NAMALWA (cell line): Measurements from ENCODE around the gene CLTCL1.
A peak's percentile ranks its signal among the peaks of the same experiment; 100 is the strongest.
"Not testable (repeated sequence)": the region's sequence is repeated elsewhere in the genome, so short reads cannot be mapped to it uniquely, and the experiment has no call there.

Source experiments
- DNase-seq: peaks from one replicate; pipeline ENCODE4 v3.0.0-alpha.2; 2015; ENCODE audit warnings: low spot score

The CLTCL1 gene

DNA sequence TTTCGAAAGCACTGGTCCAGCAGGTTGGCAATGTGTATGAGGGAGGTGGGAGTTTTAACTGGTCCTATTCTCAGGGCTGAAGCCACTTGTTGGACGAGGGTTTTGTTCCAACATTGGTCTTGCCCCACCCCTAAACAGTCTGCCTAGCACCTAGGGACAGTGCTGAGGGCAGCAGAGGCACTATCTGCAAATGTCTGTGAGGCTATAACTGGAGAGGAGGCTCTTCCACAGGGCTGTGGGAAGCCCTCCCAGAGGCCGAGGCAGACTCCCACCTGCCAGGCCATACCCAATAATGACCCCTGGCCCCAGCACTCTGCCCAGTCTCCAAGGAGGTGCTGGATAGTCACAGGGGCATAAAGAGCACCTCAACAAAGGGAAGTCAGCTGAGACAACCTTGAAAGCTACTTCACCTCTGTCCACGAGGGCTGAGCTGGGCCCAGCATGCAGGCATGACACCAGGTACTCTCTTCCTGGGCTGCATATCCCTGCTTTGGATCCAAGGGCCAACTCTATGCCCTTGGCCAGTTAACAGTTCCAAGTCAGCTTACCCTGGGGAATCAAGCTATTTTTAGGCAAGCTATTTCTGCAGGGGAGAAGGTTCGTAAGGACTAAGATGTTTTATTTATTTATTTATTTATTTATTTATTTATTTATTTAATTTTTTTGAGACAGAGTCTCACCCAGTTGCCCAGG, 72.8 kb downstream of the CLTCL1 start:
- DNase-seq = no peak

DNA sequence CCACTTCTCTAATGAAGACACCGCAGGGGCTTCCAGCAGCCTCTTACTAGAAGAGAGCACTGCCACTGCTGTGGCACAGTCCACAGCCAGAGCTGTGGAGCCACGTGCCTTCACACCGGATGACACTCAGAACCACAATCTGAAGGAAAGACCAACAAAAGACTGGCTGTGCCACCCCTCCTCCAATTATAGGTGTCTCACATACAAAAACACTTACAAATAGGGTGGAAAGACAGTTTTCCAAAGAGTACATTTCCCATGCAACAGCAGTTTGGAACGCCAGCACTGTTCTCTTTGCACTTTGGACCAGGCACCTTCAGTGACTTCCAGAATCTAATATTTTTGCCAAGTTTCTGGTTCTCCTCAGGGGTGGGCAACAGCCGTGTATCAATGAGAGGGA, 74.9 kb downstream of the CLTCL1 start:
- no peak for DNase-seq

- no peak for DNase-seq
Measured at GRCh38 chr22:19215360-19215759, 76.2 kb downstream of the CLTCL1 start.

DNA sequence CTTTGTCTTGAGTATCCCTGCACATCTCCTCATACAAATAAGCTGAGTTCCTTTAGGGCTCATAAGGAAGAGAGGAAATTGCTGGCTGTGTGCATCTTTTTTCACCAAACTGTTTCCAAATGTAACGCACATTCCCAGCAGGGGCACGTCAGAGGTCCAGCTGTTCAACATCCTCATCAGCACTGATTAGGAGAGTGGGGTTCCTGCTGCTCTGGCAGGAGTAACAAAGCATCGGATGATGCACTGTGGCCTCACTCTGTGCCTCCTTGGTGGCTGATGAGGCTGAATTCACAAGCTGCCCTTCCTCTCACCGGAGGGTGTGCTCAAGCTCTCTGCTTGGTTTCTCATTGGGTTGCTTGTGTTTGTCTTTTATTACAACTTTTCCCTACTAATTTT, 77.4 kb downstream of the CLTCL1 start:
- no peak for DNase-seq

GRCh38 chr22:19213442-19214077, 78.0 kb downstream of the CLTCL1 start:
- DNase-seq = peak; percentile 37

DNA sequence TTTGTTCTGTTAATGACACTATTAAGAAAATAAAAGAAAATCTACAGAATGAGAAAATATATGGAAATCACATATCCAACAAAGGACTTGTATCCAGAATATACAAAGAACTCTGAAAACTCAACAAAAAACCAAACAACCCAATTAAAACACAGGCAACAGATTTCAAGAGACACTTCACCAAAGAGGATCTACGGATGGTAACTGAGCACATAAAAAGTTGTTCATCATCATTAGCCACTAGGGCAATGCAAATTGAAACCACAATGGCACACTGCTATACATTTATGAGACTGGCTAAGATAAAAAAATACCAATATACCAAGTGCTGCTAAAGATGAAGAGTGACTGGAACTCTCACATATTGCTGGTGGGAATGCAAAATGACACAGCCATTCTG, 78.5 kb downstream of the CLTCL1 start:
- DNase-seq = peak; percentile 34

- DNase-seq = no peak
Measured at GRCh38 chr22:19212302-19212870, 79.1 kb downstream of the CLTCL1 start.

- no peak for DNase-seq
Measured at GRCh38 chr22:19210188-19210587, 81.3 kb downstream of the CLTCL1 start.

DNA sequence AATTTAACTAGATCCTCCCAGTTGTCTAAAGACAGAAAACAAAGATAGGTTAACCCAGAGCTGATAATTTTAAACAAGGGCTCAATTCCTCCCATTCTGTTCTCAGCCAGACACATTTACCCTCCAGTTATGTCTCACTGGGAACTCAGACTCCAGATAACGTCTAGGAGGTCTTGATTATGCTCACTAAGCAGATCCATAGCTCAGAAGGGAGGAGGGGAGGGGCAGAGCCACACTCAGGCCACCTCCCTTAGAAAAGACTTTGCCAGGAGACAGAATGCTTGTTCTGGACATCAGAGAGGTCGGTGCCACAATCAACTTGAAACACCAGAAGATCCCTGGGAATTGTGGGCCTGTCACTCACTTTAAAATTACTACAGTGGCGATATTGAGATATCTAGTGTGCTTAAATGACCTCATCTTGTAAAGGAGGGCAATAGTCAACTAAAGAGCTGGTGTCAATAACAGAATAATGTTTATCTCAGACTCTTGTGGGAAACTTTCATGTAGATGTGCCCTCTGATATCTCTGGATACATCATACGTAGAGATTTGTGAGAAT, 83.2 kb downstream of the CLTCL1 start:
- no peak for DNase-seq

DNA sequence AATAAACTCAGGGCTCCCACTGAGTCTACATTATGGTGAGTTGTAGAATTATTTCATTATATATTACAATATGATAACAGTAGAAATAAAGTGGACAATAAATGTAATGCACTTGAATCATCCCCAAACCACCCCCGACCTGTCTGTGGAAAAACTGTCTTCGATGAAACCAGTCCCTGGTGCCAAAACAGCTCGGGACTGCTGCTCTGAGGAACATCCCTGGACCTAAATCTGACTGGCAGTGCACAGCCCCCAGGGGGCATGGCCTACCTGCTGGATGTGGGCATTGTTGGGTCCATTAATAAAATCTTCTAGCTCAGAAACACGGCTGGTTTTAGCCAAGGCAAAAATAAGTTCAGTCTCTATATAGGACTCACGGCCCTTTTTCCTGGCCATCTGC, 83.6 kb downstream of the CLTCL1 start:
- DNase-seq = no peak

DNA sequence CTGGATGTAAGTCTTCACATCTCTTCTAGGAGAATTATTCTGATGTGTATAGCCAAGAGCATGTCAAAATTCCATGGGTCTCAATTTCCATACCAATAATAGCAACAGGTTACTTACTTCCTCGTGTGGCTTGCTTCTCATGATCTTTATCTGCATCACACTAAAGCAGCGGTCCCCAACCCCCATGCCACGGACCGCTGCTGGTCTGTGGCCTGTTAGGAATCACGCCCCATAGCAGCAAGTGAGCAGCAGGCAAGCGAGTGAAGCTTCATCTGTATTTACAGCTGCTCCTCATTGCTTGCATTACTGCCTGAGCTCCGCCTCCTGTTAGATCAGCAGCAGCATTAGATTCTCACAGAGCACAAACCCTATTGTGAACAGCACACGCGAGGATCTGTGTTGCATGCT, 84.1 kb downstream of the CLTCL1 start:
- DNase-seq = no peak

DNA sequence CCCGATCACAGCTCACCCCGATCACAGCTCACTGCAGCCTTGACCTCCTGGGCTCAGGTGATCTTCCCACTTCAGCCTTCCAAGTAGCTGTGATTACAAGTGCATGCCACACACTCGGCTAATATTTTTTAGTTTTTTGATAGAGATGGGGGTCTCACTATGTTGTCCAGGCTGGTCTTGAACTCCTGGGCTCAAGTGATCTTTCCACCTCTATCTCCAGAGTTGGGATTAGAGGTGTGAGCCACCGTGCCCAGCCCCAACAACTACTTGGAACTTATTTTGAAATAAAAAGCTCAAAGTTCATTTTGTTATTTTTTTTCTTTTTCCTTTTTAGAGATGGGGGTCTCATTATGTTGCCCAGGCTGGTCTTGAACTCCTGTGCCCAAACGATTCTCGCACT, 85.2 kb downstream of the CLTCL1 start:
- no peak for DNase-seq

- DNase-seq = no peak
Measured at GRCh38 chr22:19204640-19205039, 86.9 kb downstream of the CLTCL1 start.

- DNase-seq = no peak
Measured at GRCh38 chr22:19203834-19204233, 87.7 kb downstream of the CLTCL1 start.

DNA sequence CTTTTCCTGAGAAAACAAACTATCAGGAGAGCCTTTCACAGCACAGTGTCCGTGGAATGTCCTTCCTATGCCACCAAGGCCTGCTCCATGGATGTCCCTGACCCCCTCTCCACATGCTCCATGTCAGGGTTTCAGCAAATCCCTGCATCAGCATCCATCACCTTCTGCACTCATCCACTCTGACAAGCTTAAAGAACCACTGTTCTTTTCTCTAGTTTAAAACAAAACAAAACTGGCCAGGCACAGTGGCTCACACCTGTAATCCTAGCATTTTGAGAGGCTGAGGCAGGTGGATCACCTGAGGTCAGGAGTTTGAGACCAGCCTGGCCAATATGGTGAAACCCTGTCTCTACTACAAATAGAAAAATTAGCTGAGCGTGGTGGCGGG, 88.7 kb downstream of the CLTCL1 start:
- not testable (repeated sequence) for DNase-seq

DNA sequence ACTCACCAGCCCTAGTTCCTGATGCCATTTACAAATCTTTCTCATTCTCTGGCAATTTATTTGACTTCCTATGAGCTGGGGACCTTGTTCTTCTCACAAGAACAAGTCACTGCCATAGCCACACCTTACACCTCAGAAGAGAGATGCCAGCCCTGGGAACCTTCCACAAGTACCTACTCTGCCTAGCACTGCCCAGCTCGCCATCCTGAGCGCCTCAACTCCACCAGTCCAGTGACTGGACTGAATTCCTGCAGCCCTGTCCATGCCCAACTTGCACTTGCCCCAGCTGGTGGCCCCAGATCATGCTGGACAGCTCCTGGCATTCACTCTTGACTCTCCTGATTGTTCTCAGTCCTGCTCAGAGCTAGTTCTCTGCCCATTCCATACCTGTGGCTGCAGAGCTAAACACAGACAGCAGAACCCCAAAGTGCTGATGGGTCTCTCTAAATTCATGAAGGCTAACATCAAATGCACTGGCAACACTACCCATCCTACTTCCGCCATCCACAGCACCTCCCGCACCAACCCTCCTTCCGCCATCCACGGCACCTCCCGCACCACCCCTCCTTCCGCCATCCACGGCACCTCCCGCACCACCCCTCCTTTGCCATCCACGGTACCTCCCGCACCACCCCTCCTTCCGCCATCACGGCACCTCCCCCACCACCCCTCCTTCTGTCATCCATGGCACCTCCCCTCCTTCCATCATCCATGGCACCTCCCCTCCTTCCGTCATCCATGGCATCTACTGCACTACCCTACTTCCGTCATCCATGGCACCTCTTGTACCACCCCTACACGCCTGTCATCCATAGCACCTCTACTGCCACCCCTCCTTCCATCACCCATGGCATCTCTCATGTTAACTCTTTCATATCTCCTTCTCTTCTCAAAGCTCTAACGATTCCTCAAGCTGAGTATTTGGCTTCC, 89.4 kb downstream of the CLTCL1 start:
- no peak for DNase-seq

- DNase-seq = no peak
Measured at GRCh38 chr22:19201130-19201868, 90.2 kb downstream of the CLTCL1 start.

GRCh38 chr22:19199479-19199878, 92.0 kb downstream of the CLTCL1 start:
- no peak for DNase-seq

GRCh38 chr22:19197997-19198865, 93.3 kb downstream of the CLTCL1 start:
- DNase-seq = no peak

- no peak for DNase-seq
Measured at GRCh38 chr22:19196841-19197612, 94.5 kb downstream of the CLTCL1 start.
